IgD-negative memory B cell (primary cell): ENCODE measurements around the gene CCNDBP1. TPM values are rescaled to one million over a fixed set of nuclear protein-coding genes. Genes with fewer than 3 reads are reported as not detected.

ENCODE experiments used
- H3K27ac Mint-ChIP-seq, 3 donors: one replicate each; pipeline ENCODE4 v1.8.0; 2020 to 2022; ENCODE audit warnings: mild to moderate bottlenecking in 3 of 3, mixed read lengths in 3 of 3, moderate library complexity in 1 of 3
- H3K27me3 Mint-ChIP-seq: one replicate; pipeline ENCODE4 v1.8.0; 2021; ENCODE audit warnings: mixed read lengths
- H3K36me3 Mint-ChIP-seq: one replicate; pipeline ENCODE4 v1.8.0; 2020; ENCODE audit warnings: mild to moderate bottlenecking, mixed read lengths
- H3K4me1 Mint-ChIP-seq, 3 donors: one replicate each; pipeline ENCODE4 v1.8.0; 2020 to 2022; ENCODE audit warnings: mixed read lengths in 3 of 3, mild to moderate bottlenecking in 1 of 3
- H3K4me3 Mint-ChIP-seq, 4 donors: one replicate each; pipeline ENCODE4 v1.8.0; 2020 to 2022; ENCODE audit warnings: mild to moderate bottlenecking in 4 of 4, mixed read lengths in 4 of 4, moderate library complexity in 3 of 4
- H3K9me3 Mint-ChIP-seq, 3 donors: one replicate each; pipeline ENCODE4 v1.8.0; 2020 to 2021; ENCODE audit warnings: mixed read lengths in 3 of 3, mild to moderate bottlenecking in 1 of 3
- polyA plus RNA-seq: library from polyadenylated mRNA; unstranded; fragments of 300-500 nt; fragmentation: Illumina TruSeq; gene quantifications from one replicate; pipeline ENCODE4 v1.2.3, GENCODE V29; 2021

CCNDBP1 gene
- polyA plus RNA-seq, 1 donor from 2014 or later, result 189 TPM

- Mint-ChIP-seq H3K4me1 (peaks cover 3 to 8% (median 5%) of the 10 kb centered on the region in 3 donors), H3K27me3 (peaks cover 6% of the 10 kb centered on the region), H3K36me3 (no peaks in the 10 kb centered on the region), H3K27ac (peak overlapping the region in 1 of 3 donors; percentile 36), H3K4me3 (no peak overlapping the region), H3K9me3 (no peaks in the 10 kb centered on the region)
Measured at GRCh38 chr15:43239732-43240491, 54.7 kb downstream of the CCNDBP1 start.

- H3K4me1 Mint-ChIP-seq, result peaks cover 2 to 5% (median 2%) of the 10 kb centered on the region in 3 donors
- H3K27ac Mint-ChIP-seq, result no peak overlapping the region
- peaks cover 6% of the 10 kb centered on the region for H3K27me3 Mint-ChIP-seq
- no peaks in the 10 kb centered on the region for H3K36me3 Mint-ChIP-seq
- H3K4me3 Mint-ChIP-seq, result no peak overlapping the region
- H3K9me3 Mint-ChIP-seq, result no peaks in the 10 kb centered on the region
Measured at GRCh38 chr15:43241100-43241499, 55.9 kb downstream of the CCNDBP1 start.

DNA sequence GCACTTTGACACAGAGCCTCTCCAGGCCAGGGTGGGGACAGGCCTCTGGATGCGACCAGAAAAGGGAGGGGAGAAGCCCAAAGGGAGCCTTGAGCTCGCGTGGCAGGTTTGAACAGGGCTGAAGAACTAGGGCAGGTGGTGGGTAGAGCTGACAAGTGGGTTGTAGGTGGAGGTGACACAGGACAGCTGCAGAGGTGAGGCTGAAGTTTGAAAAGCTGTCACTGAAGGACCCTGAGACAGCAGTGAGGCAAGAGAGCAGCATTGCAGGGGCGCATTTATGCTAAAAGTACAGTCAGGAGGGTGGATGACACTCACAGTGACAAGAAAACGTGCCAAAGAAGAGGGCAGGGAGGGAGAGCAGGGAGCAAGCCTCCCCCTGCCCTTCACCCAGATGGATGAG lies 57.4 kb downstream of the CCNDBP1 start:
- H3K27ac Mint-ChIP-seq, result no peak overlapping the region
- H3K4me3 Mint-ChIP-seq, result no peak overlapping the region
- peaks cover 6% of the 10 kb centered on the region for H3K27me3 Mint-ChIP-seq
- H3K4me1 Mint-ChIP-seq, result peaks cover 0 to 2% (median 0%) of the 10 kb centered on the region in 3 donors
- H3K36me3 Mint-ChIP-seq, result peaks cover 3% of the 10 kb centered on the region
- no peaks in the 10 kb centered on the region for H3K9me3 Mint-ChIP-seq

- H3K4me1 Mint-ChIP-seq, result peaks cover 0 to 2% (median 0%) of the 10 kb centered on the region in 3 donors
- H3K9me3 Mint-ChIP-seq, result no peaks in the 10 kb centered on the region
- H3K36me3 Mint-ChIP-seq, result peaks cover 3% of the 10 kb centered on the region
- peaks cover 6% of the 10 kb centered on the region for H3K27me3 Mint-ChIP-seq
- peak overlapping the region in 1 of 4 donors; percentile 42 for H3K4me3 Mint-ChIP-seq
- H3K27ac Mint-ChIP-seq, result no peak overlapping the region
Measured at GRCh38 chr15:43243020-43243645, 57.9 kb downstream of the CCNDBP1 start.

DNA sequence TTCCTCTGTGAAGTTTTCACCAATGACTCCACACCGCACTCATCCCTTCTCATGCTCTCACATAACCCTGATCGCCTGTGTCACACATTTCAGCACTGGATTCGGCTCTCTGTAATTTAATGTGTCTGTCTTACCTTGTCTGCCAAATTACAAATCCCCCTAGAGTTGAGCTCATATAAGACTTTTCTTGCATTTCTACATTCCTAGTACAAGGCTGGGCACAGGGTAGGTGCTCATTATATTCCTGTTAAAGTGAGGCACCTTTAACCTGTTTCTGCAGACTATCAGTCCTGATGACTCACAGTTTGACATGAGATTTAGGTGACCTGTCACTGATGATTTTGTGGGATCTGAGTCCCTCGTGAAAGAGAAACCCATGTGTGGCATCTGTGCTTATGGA lies 58.9 kb downstream of the CCNDBP1 start:
- Mint-ChIP-seq H3K36me3 (peaks cover 3% of the 10 kb centered on the region), H3K4me3 (no peak overlapping the region), H3K27me3 (peaks cover 1% of the 10 kb centered on the region), H3K27ac (no peak overlapping the region), H3K4me1 (peaks cover 0 to 2% (median 0%) of the 10 kb centered on the region in 3 donors), H3K9me3 (no peaks in the 10 kb centered on the region)

- no peak overlapping the region for H3K4me3 Mint-ChIP-seq
- H3K27ac Mint-ChIP-seq, result no peak overlapping the region
- peaks cover 2 to 9% (median 6%) of the 10 kb centered on the region in 3 donors for H3K4me1 Mint-ChIP-seq
- no peaks in the 10 kb centered on the region for H3K9me3 Mint-ChIP-seq
- H3K36me3 Mint-ChIP-seq, result peaks cover 5% of the 10 kb centered on the region
- no peaks in the 10 kb centered on the region for H3K27me3 Mint-ChIP-seq
Measured at GRCh38 chr15:43246261-43246774, 61.1 kb downstream of the CCNDBP1 start.

Other genes with a start within 250 kb of the CCNDBP1 start
- gene UBR1, start 79.4 kb upstream of the CCNDBP1 start, polyA plus RNA-seq, result 14.2 TPM
- gene TMEM62, start 51.8 kb upstream of the CCNDBP1 start, polyA plus RNA-seq, result 18.0 TPM
- gene EPB42, start 35.6 kb downstream of the CCNDBP1 start, polyA plus RNA-seq, result not detected
- not detected for gene TGM5, start 81.5 kb downstream of the CCNDBP1 start, polyA plus RNA-seq
- not detected for gene TGM7, start 116.9 kb downstream of the CCNDBP1 start, polyA plus RNA-seq
- gene LCMT2, start 145.2 kb downstream of the CCNDBP1 start, polyA plus RNA-seq, result 2.8 TPM
- 8.2 TPM for gene ZSCAN29, start 185.6 kb downstream of the CCNDBP1 start, polyA plus RNA-seq
- gene TUBGCP4, start 185.7 kb downstream of the CCNDBP1 start, polyA plus RNA-seq, result 19.8 TPM